HG02943 (cell line): ENCODE results near the gene RRM1.
"Not testable (repeated sequence)": the region's sequence is repeated elsewhere in the genome, so short reads cannot be mapped to it uniquely, and the experiment has no call there.

Experiments
- ATAC-seq: cut with Tn5 transposase; IDR thresholded peaks from one replicate; pipeline ENCODE4 v1.9.1; 2021; ENCODE audit warnings: mild to moderate bottlenecking, low read depth, moderate library complexity; ENCODE audit not compliant: unreplicated experiment

RRM1 gene

DNA sequence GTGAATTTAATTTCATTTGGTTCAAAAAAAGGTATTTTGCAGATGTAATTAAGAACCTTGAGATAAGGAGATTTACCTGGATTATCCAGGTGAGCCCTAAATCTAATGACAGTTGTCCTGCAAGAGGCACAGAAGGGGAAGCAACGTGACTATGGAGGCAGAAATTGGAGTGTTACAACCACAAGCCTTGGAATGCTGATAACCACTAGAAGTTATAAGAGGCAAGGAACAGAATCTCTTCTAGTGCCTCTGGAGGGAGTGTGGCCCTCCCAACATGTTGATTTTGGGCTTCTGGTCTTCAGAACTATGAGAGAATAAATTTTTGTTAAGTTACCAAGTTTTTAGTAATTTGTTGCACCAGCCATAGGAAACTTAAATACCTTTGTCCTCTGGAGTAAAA lies 32.8 kb downstream of the RRM1 start:
- no peak for ATAC-seq

DNA sequence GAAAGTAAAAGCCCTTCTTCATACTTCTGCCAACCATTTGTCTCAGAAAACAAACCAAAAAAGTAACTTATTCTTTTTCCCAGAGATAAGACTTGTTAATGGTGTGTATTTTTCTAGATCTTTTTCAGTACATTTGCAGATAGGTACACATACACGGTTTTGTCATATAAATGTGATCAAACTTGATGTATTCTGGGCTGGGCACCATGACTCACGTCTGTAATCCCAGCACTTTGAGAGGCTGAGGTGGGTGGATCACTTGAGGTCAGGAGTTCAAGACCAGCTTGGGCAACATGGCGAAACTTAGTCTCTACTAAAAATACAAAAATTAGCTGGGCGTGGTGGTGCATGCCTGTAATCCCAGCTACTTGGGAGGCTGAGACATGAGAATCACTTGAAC lies 35.6 kb downstream of the RRM1 start:
- ATAC-seq, result not testable (repeated sequence)

DNA sequence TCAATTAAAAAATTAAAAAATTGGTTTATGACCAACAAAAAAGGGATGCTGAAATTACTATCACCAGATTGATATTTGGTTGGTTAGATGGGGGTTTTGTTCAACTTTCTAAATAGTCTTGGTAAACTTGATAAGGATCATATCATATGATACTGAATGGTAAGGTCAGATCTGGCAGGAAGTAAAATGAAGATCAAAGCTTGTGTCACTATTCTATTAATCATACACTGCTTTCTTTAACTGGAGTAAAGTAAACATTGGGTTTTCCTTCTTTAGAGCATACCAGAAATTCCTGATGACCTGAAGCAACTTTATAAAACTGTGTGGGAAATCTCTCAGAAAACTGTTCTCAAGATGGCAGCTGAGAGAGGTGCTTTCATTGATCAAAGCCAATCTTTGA lies 40.2 kb downstream of the RRM1 start:
- ATAC-seq, result no peak

GRCh38 chr11:4138497-4138896 lies 43.9 kb downstream of the RRM1 start:
- ATAC-seq, result no peak

GRCh38 chr11:4140067-4140636 lies 45.6 kb downstream of the RRM1 start:
- no peak for ATAC-seq

DNA sequence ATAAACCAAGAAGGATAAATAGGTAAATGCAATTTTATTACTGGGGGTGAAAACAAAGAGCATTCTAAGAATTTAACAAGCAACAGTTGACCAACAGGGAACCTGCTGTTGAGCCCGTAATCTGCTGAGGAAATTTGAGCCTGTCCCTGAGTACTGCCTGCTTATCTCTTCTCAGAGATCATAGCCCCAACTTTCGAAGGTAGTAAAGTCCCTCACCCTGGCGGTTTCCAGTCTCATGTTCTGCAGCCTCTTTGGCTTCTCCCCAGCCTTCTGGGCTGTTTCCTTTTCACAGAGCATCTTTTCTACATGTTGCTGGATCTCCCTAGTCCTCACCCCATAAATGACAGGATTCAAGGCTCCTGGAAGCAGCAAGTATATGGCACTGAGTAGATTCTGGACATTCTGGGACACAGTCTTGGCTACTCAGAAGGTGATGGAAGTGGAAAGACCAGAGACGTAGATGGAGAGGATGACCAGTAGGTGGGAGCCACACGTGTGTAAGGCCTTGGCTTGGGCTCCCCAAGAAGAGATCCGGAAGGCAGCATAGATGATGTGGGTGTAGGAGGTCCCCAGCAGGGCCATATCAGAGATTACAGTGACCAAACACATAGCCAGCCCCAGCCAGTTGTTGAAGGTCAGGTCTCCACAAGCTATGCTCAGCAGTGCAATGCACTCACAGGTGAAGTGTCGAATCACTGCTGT lies 51.6 kb downstream of the RRM1 start:
- no peak for ATAC-seq

- ATAC-seq, result no peak
Observed at GRCh38 chr11:4146772-4147098, 52.1 kb downstream of the RRM1 start.

- no peak for ATAC-seq
Observed at GRCh38 chr11:4154503-4154902, 59.9 kb downstream of the RRM1 start.

DNA sequence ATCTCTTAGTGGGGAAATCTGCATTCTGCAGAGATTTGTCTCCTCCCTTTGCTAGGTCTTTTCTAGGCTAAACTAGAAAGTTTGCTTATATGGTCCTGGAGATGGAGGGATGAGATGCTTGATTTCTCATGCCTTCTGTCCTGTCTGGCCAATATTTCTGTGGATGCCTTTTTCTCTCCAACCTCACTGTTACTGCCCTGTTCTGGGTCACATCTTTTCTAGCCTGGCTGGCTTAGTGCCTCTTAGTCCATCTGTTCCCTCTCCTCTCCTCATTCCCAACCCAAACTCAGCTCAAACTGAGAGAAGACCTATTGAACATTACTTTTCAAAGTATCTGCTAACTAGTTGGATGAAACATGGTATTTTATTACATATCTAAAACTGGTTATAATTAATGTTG lies 62.0 kb downstream of the RRM1 start:
- no peak for ATAC-seq

DNA sequence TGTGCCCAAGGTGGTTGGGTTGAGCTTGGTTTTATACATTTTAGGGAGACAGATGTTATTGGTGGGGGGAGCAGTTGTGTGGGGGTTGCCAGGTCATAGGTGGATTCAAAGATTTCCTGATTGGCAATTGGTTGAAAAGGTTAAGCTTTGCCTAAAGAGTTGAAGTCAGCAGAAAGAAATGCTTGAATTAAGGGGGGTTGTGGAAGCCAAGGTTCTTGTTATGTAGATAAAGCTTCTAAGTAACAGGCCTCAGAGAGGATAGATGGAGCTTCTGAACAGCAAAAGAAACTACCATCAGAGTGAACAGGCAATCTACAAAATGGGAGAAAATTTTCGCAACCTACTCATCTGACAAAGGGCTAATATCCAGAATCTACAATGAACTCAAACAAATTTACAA lies 64.2 kb downstream of the RRM1 start:
- not testable (repeated sequence) for ATAC-seq

DNA sequence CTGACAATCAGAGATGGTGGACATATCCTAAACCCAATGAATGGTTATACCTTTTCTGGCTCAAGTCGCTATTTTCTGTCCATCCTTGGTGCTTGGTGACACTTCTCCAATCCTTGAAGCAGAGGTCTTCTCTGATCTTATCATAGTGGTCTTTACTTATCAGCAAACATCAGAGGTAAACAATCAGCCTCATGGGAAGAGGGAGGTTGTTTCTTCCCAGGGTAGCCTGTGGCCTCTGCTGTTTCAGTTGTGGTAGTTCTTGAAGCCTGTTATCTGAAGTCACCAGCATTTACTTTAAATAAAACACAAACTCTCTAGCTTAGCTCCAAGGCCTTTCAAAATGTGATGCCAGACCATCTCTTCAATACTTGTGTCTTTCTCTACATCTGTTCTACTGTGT lies 66.7 kb downstream of the RRM1 start:
- ATAC-seq, result no peak

GRCh38 chr11:4164884-4165590 lies 70.4 kb downstream of the RRM1 start:
- ATAC-seq, result no peak

- ATAC-seq, result no peak
Observed at GRCh38 chr11:4167292-4167691, 72.7 kb downstream of the RRM1 start.

DNA sequence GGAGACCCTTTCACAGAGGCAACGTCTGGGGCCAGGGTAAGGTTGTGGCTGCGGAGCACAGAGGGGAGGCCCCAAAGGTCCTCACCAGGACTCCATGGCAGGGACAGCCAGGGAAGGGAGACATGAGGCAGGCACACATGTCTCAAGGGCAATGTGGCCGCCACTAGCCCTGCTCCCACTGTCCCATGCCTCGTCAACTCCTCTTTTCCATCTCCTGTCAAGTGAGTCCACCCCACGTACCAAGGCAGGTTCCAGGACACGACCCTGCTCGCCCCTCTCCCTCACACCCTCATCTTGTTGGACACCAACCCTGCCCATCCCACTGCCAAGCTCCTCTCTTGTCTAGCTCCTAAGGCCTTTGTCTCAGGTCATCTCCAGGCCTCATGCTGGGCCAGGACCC lies 73.2 kb downstream of the RRM1 start:
- no peak for ATAC-seq

DNA sequence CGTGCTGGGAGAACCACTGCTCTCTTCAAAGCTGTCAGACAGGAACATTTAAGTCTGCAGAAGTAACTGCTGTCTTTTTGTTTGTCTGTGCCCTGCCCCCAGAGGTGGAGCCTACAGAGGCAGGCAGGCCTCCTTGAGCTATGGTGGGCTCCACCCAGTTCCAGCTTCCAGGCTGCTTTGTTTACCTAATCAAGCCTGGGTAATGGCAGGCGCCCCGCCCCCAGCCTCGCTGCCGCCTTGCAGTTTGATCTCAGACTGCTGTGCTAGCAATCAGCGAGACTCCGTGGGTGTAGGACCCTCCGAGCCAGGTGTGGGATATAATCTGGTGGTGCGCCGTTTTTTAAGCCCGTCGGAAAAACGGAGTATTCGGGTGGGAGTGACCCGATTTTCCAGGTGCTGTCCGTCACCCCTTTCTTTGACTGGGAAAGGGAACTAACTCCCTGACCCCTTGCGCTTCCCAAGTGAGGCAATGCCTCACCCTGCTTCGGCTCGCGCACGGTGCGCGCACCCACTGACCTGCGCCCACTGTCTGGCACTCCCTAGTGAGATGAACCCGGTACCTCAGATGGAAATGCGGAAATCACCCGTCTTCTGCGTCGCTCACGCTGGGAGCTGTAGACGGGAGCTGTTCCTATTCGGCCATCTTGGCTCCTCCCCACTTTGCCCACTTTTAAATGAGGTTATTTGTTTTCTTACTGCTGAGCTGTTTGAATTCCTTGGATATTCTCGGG lies 81.2 kb downstream of the RRM1 start:
- ATAC-seq, result not testable (repeated sequence)

GRCh38 chr11:4178813-4179662 lies 84.4 kb downstream of the RRM1 start:
- no peak for ATAC-seq

DNA sequence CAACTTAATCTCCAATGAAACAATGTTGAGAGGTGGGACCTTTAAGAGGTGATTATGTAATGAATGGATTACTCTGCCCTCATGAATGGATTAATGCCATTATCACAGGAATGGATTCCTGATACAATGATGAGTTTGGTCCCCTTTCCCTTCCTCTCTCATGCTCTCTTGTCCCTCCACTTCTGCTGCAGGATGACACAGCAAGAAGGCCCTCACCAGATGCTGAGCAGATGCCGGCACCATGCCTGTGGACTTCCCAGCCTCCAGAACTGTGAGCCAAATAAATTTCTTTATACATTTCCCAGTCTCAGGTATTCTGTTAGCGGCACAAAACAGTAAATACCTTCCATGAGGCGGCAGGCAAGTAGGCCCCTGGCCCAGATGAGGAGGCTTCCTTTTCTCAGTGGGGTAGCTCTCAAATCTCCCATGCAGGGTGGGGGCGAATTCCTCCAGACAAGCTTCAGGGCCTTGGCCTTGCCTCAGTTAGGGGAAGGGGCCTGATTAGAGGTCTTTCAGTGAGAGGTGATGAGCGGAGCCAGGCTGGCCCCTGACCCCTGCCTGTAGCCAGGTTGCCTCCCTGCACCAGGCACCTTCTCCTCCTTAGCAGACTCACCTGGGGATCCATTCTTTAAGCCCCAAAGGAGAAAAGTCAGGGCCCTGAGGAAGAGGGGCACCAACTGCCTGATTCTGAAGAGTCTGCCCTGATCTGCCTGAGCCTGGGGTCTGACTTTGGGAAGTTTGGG lies 86.0 kb downstream of the RRM1 start:
- ATAC-seq, result no peak

DNA sequence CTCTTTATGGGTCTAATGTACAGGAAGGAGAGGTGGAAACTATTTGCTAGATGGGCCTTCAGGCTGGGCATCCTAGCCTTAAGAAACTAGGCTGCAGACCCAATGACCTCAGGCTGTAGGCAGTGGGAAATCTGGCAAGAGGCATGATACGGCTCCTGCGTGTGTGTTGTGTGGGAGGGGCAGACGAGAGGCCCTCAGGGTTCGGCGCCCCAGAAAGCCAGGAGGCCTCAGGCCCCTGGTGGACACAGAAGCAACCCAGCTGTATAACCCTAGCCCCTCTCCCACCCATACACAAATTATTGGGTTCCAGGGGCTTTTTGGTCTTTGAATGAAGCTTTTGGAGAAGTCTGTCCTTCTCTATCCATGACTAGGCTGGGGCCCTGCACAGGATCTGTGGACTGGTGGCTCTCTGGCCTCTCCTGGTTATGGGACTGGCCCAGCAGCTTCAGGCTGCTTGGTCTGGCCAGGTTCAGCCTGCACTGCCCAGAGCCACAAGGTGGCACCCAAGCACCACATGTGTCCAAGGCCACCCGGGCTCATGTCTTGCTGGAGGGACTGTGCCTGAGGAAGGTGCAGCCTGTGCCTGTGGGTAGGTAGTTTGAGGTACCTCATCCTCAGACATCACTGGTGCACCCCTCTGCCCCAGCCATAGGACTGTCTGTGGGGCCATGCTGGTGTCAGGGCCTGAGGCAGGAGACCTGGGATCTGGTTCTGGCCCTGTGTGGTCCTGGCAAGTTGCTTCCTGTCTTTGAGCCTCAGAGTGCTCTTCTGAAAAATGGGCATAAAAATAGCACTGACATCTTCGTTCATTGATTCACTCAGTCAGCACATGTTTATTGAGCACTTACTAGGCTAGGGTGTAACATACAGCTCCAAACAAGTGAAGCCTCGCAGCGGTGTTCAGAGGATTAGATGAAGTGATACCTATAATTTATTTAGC lies 87.5 kb downstream of the RRM1 start:
- ATAC-seq, result no peak
